ENCODE measurements around the gene MCTP2. TPM values are rescaled to one million over a fixed set of nuclear protein-coding genes. Genes with fewer than 3 reads are reported as not detected.
"Not testable (repeated sequence)": the region's sequence is repeated elsewhere in the genome, so short reads cannot be mapped to it uniquely, and the experiment has no call there.

Gene MCTP2
- total RNA-seq, 4 donors from 2014 or later = 12.0 to 18.3 (median 15.2) TPM

DNA sequence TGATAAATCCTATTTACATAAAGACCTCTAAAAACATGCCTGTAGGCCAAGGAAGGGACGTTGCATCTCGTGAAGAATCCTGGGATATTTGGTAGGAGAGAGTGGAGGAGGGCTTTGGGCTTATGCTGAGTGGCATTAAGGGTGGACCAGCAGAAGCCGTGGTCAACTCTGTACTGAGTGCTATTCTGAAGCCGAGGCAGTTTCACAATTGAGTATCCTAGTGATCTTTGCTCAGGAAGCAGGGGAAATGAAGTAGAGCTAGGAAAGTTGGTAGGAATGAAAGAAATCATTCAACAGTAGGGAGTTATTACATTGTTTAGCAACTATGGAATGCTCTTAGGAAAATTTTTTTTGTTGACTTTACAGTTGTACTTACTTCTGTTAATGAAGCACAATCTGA, 24.2 kb downstream of the MCTP2 start:
- DNase-seq (ENCODE audit: low spot score in 2 of 2) = no peak
- no peaks in the 10 kb centered on the region for H3K9me3 ChIP-seq
- H3K27me3 ChIP-seq = no peaks in the 10 kb centered on the region
- no peak overlapping the region for H3K27ac ChIP-seq
- 39 to 42% methylated on average over 4 of the region's 4 CpGs for WGBS, 2 donors
- no peak overlapping the region for H3K4me3 ChIP-seq
- peaks cover 0 to 6% (median 0%) of the 10 kb centered on the region in 4 donors for H3K4me1 ChIP-seq
- H3K36me3 ChIP-seq = no peaks in the 10 kb centered on the region
- TF ChIP-seq POLR2A (IDR thresholded peaks at IDR 0.05) = no peak
- TF ChIP-seq, protein P1, sequence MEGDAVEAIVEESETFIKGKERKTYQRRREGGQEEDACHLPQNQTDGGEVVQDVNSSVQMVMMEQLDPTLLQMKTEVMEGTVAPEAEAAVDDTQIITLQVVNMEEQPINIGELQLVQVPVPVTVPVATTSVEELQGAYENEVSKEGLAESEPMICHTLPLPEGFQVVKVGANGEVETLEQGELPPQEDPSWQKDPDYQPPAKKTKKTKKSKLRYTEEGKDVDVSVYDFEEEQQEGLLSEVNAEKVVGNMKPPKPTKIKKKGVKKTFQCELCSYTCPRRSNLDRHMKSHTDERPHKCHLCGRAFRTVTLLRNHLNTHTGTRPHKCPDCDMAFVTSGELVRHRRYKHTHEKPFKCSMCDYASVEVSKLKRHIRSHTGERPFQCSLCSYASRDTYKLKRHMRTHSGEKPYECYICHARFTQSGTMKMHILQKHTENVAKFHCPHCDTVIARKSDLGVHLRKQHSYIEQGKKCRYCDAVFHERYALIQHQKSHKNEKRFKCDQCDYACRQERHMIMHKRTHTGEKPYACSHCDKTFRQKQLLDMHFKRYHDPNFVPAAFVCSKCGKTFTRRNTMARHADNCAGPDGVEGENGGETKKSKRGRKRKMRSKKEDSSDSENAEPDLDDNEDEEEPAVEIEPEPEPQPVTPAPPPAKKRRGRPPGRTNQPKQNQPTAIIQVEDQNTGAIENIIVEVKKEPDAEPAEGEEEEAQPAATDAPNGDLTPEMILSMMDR (IDR thresholded peaks at IDR 0.05) = no peak
- TF ChIP-seq EP300 (IDR thresholded peaks at IDR 0.05) = no peak

DNA sequence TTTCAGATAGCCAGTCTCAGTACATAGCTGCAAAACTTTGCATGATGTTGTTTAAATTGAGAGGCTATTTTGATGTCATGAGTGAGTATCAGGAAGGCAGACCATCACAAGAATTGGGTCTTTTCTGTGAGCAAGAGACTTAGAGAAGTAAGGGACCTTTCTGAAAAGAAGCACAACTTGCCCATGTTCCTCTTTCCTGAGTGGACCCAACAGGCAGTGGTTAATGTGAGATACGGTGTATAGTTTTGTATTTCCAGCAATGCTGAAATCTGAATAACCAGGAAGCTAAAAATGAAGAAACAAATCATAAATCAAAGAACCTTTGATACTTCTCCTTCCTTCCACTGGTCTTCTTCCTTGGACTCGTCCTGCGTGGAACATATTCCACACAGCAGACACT, 25.1 kb downstream of the MCTP2 start:
- H3K9me3 ChIP-seq = no peaks in the 10 kb centered on the region
- TF ChIP-seq POLR2A (IDR thresholded peaks at IDR 0.05) (no peak), EP300 (IDR thresholded peaks at IDR 0.05) (no peak)
- TF ChIP-seq, protein P1 (IDR thresholded peaks at IDR 0.05) = no peak
- no peak overlapping the region for H3K4me3 ChIP-seq
- WGBS, 2 donors = 84 to 90% methylated on average over 3 of the region's 3 CpGs
- no peak overlapping the region for H3K27ac ChIP-seq
- no peak for DNase-seq (ENCODE audit: low spot score in 2 of 2)
- no peaks in the 10 kb centered on the region for H3K27me3 ChIP-seq
- H3K36me3 ChIP-seq = no peaks in the 10 kb centered on the region
- peaks cover 0 to 6% (median 0%) of the 10 kb centered on the region in 4 donors for H3K4me1 ChIP-seq

DNA sequence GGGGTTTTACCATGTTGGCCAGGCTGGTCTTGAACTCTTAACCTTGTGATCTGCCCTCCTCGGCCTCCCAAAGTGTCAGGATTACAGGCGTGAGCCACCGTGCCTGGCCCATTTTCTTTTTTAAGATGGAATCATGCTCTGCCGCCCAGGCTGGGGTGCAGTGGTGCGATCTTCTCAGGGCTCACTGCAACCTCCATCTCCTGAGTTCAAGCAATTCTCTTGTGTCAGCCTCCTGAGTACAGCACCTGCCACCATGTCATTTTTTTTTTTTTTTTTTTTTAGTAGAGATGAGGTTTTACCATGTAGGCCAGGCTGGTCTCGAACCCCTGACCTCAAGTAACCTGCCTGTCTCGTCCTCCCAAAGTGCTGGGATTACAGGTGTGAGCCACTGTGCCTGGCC, 26.4 kb downstream of the MCTP2 start:
- not testable (repeated sequence) for H3K9me3 ChIP-seq; DNase-seq (ENCODE audit: low spot score in 2 of 2); H3K27me3 ChIP-seq; H3K4me1 ChIP-seq; H3K4me3 ChIP-seq; H3K36me3 ChIP-seq; H3K27ac ChIP-seq
- WGBS, 2 donors = 86 to 88% methylated on average over 7 of the region's 7 CpGs

DNA sequence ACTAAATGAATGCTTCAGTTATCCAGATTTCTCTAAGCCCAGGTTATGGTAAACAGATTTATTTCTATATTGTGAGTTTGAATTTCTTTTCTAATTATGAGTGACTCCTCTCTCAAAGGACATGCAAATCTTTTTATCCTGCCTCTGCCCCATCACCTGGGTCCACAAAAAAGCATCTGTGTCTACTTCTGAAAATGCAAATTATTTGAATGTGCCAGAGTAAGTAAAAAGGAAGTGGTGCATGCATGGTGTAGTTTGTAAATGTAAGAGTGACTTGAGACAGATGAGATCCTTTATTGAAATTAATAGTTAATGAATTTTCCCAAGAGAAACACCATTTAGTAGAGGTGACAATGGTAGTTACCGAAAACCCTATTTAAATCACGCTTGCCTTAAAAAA, 26.9 kb downstream of the MCTP2 start:
- Histone ChIP-seq H3K4me1 (peaks cover 0 to 6% (median 0%) of the 10 kb centered on the region in 4 donors), H3K27ac (no peak overlapping the region), H3K4me3 (no peak overlapping the region), H3K9me3 (no peaks in the 10 kb centered on the region), H3K27me3 (no peaks in the 10 kb centered on the region), H3K36me3 (no peaks in the 10 kb centered on the region)
- 94 to 96% methylated on average over 2 of the region's 2 CpGs for WGBS, 2 donors
- TF ChIP-seq POLR2A (IDR thresholded peaks at IDR 0.05) (no peak), EP300 (IDR thresholded peaks at IDR 0.05) (no peak)
- TF ChIP-seq, protein P1 (IDR thresholded peaks at IDR 0.05) = no peak
- no peak for DNase-seq (ENCODE audit: low spot score in 2 of 2)

DNA sequence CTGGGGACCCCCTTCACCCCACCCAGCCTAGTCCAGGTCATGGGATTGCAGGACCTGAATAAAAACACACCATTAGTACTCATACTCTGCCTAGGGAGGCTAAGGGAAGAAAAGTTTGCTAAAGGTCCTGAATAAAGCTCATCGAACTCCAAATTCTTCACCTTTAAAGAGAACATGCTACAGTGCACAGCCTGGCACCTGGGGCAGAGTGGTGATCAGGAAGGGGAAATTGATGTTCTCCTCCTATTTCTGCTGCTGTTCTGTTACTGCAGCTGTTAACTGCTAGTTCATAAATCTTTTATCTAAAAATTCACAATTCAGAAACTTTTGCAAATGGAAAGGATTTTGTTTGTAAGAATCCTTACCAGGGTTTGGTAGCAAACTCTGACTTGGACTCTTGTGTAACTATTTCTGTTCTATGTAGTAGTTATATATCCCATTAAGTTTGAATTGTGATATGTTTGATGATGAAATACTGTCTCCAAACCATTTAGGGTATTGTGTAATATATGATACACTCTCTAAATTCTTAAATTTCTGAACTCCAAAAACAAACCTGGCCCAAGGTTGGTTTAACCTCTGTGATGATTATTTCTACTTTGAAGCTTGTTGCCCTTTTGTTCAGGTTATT, 27.9 kb downstream of the MCTP2 start:
- H3K36me3 ChIP-seq = no peaks in the 10 kb centered on the region
- TF ChIP-seq EP300 (IDR thresholded peaks at IDR 0.05) (no peak), POLR2A (IDR thresholded peaks at IDR 0.05) (no peak)
- TF ChIP-seq, protein P1 (IDR thresholded peaks at IDR 0.05) = no peak
- H3K4me3 ChIP-seq = no peak overlapping the region
- H3K27ac ChIP-seq = no peak overlapping the region
- 75 to 88% methylated on average over 1 of the region's 1 CpG for WGBS, 2 donors
- no peak for DNase-seq (ENCODE audit: low spot score in 2 of 2)
- no peaks in the 10 kb centered on the region for H3K27me3 ChIP-seq
- no peaks in the 10 kb centered on the region for H3K9me3 ChIP-seq
- H3K4me1 ChIP-seq = peaks cover 0 to 6% (median 0%) of the 10 kb centered on the region in 4 donors
